GM18868 (cell line): ENCODE results near the gene RILPL2.
"Not testable (repeated sequence)": the region's sequence is repeated elsewhere in the genome, so short reads cannot be mapped to it uniquely, and the experiment has no call there.

Experiments
- ATAC-seq: cut with Tn5 transposase; IDR thresholded peaks from one replicate; pipeline ENCODE4 v1.9.1; 2021; ENCODE audit warnings: mild to moderate bottlenecking, moderate library complexity; ENCODE audit not compliant: unreplicated experiment

RILPL2 gene

GRCh38 chr12:123436017-123436964 lies at the start of gene RILPL2:
RILPL2 (minus strand) TSS chr12:123436684; CDS start chr12:123436420, 264 bp downstream.
- peak; percentile 69 for ATAC-seq

GRCh38 chr12:123485756-123486155 lies 49.3 kb upstream of the RILPL2 start:
- no peak for ATAC-seq

GRCh38 chr12:123483602-123484248 lies 47.2 kb upstream of the RILPL2 start:
- no peak for ATAC-seq

- ATAC-seq: no peak
These were observed 46.4 kb upstream of the RILPL2 start for GRCh38 chr12:123482876-123483275.

GRCh38 chr12:123481251-123481650 lies 44.8 kb upstream of the RILPL2 start:
- ATAC-seq: not testable (repeated sequence)

- ATAC-seq: no peak
These were observed 43.1 kb upstream of the RILPL2 start for GRCh38 chr12:123479442-123480180.

- no peak for ATAC-seq
These were observed 42.3 kb upstream of the RILPL2 start for GRCh38 chr12:123478762-123479161.

- no peak for ATAC-seq
These were observed 41.6 kb upstream of the RILPL2 start for GRCh38 chr12:123478069-123478468.

- ATAC-seq: no peak
These were observed 38.8 kb upstream of the RILPL2 start for GRCh38 chr12:123475246-123475703.

GRCh38 chr12:123474485-123475245 lies 38.2 kb upstream of the RILPL2 start:
- no peak for ATAC-seq

GRCh38 chr12:123472438-123472849 lies 36.0 kb upstream of the RILPL2 start:
- no peak for ATAC-seq

- no peak for ATAC-seq
These were observed 35.0 kb upstream of the RILPL2 start for GRCh38 chr12:123471374-123472068.

GRCh38 chr12:123469978-123470377 lies 33.5 kb upstream of the RILPL2 start:
- no peak for ATAC-seq

GRCh38 chr12:123468786-123469185 lies 32.3 kb upstream of the RILPL2 start:
- ATAC-seq: peak; percentile 72

GRCh38 chr12:123465084-123465483 lies 28.6 kb upstream of the RILPL2 start:
- no peak for ATAC-seq

GRCh38 chr12:123463174-123463573 lies 26.7 kb upstream of the RILPL2 start:
- ATAC-seq: not testable (repeated sequence)

GRCh38 chr12:123457980-123458779 lies 21.7 kb upstream of the RILPL2 start, which contains the start of gene SNRNP35:
SNRNP35 (plus strand) TSS chr12:123458139; CDS start chr12:123465541, 7,402 bp downstream.
- peak; percentile 53 for ATAC-seq

GRCh38 chr12:123453165-123453564 lies 16.7 kb upstream of the RILPL2 start:
- no peak for ATAC-seq

- not testable (repeated sequence) for ATAC-seq
These were observed 15.7 kb upstream of the RILPL2 start for GRCh38 chr12:123452276-123452550.
